HG02763 (cell line): ENCODE results near the gene LPP.

Experiments
- ATAC-seq: cut with Tn5 transposase; IDR thresholded peaks from one replicate; pipeline ENCODE4 v1.9.1; 2021; ENCODE audit warnings: mild to moderate bottlenecking, moderate library complexity; ENCODE audit not compliant: unreplicated experiment

LPP gene

DNA sequence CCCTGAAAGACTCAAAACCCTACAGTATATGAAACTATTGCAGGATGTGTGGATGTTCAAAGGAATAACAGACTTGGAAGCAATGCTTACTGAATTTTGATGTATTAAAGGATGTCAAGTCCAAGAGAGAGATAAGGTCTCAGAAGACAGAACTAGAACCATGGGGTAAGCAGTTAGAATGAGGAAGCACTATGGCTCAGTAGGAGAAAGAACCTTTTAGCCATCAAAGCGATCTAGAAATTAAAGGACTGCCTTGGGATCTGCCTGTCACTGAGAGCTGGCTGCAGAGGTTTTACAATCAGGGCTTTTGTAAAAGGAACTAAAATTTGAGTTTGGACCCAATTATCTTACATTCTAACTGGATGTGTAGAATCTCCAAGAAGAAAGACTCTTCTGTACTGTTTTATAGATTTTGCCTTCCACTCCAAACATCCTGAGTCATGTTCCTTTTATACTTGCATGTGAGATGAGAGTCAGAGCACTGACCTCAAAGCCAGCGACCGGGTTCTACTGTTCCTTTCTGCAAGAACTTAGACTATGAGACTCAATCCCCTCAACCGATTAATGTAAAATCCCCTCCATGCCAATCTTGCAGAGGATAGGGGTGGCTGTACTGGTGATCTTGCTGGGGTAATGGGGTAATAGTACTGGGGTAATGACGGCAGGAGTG lies 605.5 kb downstream of the LPP start:
- no peak for ATAC-seq

DNA sequence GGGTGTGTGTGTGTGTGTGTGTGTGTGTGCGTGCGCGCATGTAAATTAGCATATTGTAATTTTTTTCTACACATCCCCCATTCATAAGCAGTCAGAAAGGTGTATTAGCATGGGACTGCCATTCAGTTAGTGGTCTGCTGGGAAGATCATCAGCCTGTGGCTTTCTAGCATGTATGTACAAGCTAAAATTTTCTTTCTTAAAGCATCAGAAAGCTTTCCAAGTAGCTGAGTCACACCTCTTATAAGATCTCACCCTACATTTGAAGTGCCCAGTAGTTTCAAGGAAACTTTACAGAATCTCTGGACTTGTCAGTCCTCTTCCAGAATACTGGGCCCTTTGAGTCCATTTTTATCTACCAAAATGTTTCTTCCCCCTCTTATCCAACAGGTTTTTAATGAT lies 606.5 kb downstream of the LPP start:
- no peak for ATAC-seq

DNA sequence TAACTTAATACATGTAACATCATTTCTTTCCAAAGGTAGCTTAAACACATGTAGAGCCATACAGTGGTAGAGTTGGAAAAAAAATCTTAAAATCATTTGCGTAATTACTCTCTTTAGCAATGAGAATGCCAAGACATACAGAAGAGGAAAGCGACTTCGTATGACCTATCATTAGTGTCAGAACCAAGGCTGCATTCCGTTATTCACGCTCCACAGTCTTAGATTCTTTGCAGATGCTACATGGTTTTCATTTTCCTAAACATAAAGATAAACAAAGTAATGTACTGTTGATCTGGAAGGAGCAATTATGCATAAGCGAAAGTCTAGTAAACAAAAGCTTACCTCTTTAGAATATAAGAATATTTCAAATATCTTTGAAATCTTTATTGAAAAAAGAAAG lies 607.5 kb downstream of the LPP start:
- ATAC-seq = no peak

DNA sequence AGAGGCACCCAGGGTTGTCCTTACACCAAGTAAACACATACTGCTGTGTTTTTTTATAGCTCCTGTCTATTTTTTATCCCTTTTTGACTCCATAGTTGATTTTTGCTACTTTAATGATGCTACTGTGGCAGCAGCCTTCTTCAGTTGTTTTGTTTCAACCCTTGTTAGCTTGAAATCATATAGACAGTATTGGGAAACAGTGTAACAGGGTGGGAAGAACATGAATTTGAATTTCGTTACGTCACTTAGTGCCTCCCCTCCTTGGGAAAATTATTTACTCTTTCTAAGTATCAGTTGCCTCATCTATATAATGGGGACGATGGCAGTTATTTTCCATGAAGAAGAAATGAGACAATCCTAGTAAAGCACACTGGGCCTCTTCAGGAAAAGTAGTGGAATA lies 608.0 kb downstream of the LPP start:
- ATAC-seq = no peak

DNA sequence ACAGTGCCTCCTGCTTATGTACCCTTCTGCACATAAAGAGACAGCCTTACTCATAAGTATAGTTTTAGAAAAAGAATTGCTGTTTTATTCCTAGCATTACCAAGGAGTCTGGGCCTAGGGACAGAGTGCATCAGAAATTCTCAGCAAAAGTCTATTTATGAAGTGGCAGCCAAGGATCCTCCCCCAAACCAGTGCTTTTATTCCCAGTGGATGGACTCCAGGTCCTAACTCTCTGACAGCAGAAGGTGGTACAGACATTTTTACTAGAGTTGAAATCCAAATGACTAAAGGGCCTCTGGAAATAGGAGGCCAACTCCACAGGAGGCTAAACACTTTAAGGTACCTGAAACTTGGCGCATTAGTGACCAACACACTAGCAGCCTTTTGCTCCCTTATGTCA lies 610.7 kb downstream of the LPP start:
- ATAC-seq = no peak

DNA sequence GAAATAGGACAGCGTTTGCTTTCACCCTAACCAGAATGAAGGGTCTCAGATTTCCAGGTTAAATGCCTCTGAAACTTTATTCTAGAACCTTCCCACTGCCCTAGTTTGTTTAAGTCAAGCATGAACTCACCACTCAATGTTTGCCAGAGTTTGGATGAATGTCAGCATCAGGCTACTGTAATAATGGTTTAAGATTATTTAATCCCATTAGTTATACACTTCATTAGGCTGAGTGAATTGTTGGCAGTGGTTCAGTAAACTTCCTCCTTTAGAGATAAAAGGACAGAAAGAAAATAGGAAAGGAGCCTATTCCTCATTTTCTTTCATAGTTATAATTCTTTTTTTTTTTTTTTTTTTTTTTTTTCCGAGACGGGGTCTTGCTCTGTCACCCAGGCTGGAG lies 615.9 kb downstream of the LPP start:
- no peak for ATAC-seq

DNA sequence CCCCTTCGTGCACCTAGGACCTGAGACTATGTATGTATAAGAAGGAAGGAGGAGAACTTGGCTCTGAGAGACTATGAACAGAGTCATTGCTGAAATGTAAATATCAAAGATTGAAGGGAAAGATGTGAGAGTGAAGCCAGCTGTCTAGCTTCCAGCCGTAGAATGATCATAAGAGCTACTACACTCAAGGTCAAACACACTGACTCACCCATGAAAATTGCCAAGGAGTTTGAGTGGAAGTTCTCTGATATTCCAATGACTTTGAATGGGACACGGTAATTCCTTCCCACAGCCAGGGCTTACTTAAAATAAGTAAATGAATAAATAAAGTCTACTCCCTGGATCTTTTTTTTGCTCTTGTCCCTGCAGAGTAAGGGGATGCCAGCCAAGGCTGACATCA lies 618.9 kb downstream of the LPP start:
- no peak for ATAC-seq

DNA sequence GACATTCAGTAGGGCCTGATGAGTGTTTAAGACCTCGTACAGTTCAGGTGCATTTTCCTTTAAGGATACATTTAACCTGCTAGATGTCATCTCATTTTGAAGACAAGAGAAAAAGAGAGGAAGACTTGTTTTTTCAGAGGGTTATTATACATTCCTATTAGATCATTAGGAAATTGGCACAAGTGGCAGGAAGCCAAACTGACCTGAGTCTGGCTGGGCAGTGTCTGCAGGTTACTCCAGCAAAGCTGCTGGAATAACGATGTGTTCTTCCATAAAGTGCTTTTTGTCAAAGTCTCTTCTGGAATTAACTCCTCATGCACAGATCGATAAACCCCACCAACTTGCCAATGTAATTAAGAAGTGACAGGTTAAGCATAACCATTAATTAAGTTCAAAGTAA lies 621.5 kb downstream of the LPP start:
- no peak for ATAC-seq

DNA sequence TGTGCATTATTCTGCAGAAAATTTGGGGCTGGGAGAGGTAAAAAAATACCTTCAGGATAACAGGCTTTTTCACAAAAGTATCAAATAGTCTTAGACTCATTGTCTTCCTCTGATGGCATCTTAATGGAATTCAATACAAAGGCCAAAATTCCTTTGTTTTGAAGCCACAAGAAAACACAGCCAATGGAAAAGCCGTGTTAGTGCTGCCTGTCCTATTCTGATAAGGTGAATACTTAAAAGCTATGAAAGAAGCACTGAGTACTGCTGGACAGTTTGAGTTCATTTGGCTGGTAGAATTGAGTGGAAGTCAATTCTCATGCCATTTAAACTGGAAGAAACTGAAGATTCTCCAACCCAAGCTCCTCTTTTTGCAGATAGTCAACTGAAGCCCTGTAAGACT lies 622.5 kb downstream of the LPP start:
- no peak for ATAC-seq

DNA sequence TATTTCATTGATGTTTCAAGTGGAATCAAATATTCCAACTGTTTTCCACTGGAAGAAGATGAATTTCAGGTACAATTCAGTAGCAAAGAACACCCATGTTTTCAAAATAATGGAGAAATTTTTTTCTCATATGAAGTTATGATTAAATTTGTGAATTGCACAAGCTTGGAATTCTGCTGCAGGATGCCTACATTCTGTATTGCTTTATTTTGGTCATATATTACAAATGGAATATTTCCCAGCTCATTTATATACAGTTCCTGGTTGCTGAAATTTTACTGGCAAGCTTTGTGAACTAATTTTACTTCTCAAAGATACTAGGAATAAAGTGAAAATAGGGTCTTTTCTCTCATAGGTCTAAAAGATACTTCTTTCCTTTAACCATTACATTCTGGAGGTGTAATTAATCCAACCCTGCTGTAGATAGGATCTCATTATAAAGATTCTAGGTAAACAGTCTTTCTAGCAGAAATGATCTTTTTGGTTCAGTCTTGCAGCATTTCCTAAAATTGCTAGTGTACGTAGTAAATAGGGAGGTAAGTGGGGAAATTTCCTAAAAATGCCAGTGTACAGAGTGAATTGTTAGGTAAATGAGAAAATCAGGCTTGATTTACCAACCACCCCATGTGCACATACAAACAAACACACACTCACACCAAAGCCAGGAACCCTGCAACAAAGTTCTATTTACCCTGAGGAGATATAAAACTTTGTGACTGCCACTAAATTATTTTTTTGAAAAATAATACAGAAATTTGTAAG lies 624.3 kb downstream of the LPP start:
- no peak for ATAC-seq

DNA sequence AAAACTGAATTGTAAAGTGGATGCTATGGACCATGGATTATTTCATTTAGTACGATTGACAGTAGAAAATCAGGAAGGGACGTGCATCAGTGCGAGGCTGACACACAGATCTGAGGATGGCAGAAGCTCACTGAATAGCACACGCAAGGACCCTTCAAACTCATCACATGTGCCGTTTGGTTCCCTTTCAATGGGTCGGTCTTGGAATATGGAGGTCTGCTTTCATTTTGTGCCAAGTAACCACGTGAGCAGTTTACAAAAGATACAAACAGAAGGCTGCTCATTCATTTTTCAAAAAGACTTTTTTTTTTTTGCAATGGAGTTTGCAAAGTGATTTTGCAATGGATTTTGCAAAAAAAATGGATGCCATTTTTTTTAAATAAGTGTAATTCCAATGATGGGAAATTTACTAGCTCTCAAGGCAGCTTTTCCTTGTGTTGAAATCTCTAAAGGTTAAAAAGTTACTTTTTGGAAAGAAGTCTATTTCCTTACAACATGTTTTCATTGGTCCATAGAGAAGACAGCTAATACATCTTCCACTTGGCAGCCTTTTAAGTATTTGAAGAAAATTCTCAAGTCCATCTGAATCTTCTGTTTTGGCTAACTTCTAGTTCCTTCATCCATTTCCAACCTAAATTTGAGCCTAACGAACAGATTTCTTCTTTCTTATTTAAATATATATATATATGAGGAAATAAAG lies 625.5 kb downstream of the LPP start:
- ATAC-seq = no peak

DNA sequence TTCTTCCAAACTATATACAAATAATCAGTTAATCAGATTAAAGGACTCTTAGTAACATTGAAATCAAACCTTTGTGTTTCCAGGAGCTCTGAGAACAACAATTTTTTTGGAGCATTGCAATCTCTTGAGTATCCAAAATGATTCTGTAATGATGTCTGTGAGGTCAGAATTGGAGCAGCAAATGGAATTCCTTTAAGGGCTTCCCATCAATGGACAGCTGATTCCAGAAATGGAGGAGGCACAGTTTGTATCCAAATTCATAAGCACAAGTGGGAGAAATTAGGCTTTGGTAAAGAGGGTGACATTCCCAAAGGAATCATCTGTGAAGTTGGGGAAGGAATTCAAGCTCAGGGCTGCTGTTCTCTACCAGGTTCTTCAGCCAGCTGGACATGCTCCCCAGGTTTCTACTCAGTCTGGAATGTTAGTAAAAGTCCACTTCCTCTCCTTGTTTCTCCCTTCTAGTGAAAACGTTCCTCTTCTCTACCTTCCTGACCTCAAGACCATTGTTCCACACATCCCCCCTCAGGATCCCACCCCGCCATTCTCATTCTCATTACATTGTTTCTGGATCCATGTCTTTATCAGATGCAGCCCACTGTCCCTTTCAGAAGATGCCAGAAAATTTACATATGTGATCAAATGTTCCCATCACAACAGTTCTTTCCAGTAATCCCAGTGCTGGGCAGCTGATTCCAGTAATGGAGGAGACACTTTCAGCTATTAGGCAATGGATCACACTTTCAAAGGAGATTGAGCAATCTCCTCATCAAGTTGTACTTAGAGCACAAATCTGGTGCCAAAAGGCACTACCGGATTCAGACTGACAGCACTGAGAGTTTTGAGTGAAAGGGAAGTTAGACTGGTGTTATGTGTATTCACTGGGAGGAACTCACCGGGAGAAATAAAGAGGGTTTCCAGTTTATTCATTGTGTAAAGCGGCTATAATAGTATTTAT lies 626.5 kb downstream of the LPP start:
- ATAC-seq = no peak

DNA sequence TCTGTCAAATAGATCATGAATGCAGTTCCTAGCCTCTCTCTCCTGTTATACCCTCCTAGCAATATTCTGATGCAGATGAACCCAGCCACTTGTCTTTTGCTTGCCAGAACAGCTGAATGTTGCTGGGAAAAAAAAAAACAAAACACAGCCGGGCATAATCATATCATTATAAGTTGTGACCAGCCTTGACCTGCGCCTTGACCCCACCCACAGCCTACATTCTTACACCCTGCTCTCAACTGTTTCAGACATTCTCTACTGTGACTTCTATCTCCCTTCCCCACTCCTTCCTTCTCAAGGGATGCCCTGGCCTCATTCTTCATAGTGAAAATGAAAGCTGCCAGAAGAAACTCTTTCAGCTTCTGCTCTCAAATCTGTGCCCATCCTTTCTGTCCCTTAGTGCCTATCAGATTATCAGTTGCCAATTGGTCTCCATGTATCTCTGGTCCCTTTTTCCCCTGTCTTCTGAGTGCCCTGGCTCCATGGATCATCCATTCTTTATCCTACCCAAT lies 628.7 kb downstream of the LPP start:
- ATAC-seq = no peak

DNA sequence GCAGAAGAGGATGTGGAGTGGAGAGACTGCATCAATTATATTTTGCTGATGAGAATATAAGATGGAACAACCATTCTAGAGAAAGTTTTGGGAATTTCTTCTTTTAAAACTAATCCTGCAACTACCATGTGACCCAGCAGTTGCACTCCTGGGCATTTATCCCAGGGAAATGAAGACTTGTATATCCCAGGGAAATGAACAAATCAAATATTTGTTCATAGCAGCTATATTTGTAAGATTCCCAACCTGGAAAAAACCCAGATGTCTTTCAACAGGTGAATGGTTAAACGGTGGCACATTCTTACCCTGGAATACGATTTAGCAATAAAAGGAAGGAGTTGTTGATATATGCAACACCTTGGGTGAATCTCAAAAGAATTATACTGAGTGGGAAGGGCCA lies 632.5 kb downstream of the LPP start:
- no peak for ATAC-seq

DNA sequence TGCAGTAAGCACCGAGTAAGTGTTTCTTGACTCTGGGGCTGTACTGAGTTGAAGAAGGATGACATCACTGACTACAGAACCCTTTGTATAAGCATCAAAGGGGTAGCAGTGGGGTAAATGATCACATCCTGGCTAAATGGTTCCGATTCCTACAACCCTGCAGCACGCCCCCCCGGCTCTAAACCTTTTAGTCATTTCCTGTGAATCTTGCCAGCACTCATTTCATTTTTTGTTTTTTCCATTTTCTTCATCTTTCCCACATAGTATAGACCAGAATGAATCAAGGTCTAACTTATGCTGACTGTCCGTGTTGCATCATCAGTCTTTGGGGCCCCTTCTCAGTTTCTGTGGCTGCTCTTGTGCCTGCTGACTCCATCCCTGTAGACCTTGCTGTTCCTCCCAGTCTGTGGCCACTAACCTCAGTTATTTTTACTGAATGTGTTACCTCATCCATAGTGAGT lies 634.7 kb downstream of the LPP start:
- no peak for ATAC-seq

DNA sequence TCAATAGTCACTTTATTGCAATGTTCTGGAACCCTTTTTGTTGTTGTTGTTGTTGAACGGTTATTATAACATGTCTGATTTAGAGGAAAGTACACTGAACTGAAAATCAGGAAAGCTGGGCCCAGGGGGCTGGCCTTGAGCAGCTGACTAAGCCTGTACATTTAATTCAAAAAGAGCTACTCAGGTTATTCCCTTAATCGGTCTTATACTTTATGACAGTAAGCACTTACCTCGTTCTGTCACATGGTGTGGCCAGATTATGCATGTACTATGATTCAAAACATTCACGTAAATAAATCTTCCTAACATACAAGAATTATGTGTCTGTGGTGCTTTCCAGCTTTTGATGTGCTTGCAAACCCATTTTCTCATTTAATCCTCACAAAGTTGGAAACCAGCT lies 635.3 kb downstream of the LPP start:
- ATAC-seq = no peak

DNA sequence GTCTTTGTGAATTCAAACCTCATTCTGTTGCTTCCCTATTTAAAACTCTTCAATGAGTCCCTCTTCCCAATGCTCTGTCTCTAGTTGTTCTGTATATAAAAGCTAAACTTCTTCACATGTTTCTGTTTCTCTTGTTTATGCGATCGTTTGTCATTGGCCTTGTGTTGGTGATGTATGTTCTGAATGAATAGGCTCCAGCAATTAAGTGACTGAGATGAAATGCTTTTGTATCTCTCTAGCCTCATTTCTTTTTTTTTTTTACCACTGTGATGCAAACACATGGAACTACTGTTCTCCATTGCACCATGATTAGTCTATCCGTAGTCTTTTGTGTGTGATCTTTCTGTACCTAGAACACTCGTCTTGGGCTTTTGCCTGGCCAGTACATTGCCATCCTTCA lies 637.4 kb downstream of the LPP start:
- no peak for ATAC-seq

DNA sequence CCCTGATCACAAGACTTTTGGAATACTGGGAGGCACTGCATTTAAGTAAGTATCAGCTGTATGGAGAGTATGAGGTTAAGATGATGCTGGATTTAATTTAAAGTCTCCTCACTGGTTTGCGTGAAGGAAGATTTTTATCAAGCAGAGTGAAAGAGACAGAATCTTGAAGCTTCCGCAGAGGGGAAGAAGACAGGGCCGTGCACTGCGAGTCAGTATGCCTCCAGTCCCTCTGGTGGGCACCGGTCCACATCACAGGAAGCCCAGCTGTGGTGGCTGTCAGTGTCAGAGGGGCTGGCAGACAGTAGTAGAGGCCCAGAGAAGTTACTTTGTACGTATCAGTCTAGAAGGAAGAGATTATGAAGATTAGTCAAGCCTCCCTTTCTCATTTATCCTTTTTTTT lies 638.8 kb downstream of the LPP start:
- ATAC-seq = no peak

DNA sequence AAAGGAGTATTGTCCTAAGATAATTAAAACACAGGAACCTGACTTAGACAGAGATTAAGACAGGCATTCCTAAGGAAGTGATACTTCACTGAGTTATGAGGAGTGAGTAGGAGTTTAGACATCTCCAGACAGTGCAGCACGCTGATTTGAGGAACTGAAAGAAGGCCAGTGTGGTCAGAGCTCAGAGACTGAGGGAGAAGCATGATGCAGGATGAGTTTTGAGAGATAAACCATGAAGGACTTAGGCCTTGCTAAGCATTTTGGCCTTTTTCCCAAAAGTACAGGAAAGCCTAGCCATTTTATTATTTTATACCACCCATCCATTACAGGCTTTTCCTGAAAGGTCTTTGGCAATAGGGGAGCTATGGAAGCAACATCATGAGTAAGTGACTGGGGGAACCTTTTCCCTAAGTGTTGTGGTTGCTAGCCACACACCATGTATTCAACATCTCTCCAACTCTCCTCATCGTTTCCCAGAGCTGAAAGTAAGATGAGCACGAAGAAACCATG lies 642.2 kb downstream of the LPP start:
- ATAC-seq = peak; percentile 65

DNA sequence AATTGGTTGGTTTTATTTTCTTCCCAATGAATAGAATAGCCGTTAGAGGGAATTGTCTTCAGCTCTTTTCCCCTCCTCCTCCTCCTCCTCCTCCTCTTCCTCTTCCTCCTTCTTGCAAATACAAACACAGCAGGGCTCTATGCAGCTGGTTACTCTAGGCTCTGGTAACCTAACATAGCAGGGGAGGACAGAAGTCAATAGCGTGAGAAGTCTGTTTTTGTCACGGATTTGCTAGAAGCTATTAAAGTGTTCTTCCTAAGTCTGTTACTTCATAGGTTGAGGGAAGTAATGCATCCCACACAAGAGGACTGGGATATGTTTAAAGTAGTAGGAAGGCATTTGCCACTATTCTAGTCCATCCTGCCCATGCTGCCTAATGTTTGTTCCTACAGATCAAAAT lies 643.1 kb downstream of the LPP start:
- ATAC-seq = no peak
